GM18505 (cell line): ENCODE data around the gene NLGN2.
A peak's percentile ranks its signal among the peaks of the same experiment; 100 is the strongest.

ENCODE experiments used
- ATAC-seq: cut with Tn5 transposase; IDR thresholded peaks from one replicate; pipeline ENCODE4 v1.9.1; 2021; ENCODE audit not compliant: unreplicated experiment
- POLR2A ChIP-seq: IDR thresholded peaks from 4 replicates; pipeline ENCODE4 v1.6.1; 2011; ENCODE audit warnings: borderline replicate concordance; ENCODE audit not compliant: insufficient read depth, insufficient read length; ENCODE audit errors: extremely low read depth

Gene NLGN2

DNA sequence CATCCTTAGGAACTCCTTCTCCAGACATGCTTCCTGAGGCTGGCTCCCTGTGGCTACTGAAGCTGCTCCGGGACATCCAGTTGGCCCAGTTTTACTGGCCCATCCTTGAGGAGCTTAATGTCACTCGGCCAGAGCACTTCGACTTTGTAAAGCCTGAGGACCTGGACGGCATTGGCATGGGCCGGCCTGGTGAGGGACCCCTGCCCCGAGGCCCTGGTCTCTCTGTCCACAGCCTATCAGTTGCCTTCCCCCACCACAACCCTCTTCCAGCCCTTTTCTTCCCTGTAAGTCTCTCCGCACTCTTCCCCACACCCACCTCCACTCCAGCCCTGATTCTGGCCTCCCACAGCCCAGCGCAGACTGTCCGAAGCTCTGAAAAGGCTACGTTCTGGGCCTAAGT, 24.7 kb upstream of the NLGN2 start:
- TF ChIP-seq POLR2A = no peak
- ATAC-seq = no peak

DNA sequence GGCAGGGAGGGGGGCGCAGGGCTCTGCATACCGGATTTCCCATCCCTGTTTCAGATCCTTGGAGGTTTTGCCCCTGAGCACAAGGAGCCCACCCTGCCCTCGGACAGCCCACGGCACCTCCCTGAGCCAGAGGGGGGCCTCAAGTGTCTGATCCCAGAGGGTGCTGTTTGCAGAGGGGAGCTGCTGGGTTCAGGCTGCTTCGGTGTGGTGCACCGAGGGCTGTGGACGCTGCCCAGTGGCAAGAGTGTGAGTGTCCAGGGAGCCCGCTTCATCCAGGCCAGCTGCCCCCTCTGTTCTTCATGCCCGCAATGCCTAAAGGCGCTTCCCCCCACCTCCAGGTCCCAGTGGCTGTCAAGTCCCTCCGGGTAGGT, 24.3 kb upstream of the NLGN2 start:
- ATAC-seq = no peak
- TF ChIP-seq POLR2A = no peak

DNA sequence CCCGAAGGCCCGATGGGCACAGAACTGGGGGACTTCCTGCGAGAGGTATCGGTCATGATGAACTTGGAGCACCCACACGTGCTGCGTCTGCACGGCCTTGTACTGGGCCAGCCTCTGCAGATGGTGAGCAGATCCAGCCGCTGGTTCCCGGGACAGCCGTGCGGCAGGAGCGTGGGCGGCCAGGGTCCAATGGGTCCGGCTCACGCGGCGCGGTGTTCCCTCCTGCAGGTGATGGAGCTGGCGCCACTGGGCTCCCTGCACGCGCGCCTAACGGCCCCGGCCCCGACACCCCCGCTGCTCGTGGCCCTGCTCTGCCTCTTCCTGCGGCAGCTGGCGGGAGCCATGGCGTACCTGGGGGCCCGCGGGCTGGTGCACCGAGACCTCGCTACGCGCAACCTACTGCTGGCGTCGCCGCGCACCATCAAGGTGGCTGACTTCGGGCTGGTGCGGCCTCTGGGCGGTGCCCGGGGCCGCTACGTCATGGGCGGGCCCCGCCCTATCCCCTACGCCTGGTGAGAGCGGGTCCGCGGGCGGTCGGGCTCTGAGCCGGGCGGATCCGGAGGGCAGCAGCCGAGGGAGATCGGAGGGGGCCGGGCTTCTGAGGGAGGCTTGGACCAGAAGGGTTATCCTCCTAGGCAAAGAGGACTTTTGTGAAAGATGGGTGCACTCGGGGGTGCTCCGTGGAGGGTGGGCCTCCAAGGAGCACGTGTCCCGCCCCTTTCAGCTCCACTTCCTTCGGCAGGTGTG, 23.7 kb upstream of the NLGN2 start:
- ATAC-seq = no peak
- TF ChIP-seq POLR2A = no peak

DNA sequence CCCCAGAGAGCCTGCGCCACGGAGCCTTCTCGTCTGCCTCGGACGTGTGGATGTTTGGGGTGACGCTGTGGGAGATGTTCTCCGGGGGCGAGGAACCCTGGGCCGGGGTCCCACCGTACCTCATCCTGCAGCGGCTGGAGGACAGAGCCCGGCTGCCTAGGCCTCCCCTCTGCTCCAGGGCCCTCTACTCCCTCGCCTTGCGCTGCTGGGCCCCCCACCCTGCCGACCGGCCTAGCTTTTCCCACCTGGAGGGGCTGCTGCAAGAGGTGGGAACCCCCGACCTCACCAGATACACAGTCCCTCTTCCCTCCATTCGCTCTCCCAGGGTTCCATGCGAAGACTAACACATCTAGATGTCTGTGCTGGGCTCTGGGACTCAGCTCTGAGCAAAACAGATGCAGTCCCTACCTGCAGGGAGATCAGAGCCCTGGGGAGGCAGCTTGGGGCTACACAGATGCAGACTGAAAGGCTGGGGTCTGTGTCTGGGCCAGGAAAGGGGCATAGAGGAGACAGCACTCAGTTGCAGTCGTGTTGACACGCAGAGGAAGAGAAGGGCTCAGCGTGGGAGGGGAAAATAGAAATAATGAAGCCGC, 23.1 kb upstream of the NLGN2 start:
- no peak for ATAC-seq
- no peak for TF ChIP-seq POLR2A

DNA sequence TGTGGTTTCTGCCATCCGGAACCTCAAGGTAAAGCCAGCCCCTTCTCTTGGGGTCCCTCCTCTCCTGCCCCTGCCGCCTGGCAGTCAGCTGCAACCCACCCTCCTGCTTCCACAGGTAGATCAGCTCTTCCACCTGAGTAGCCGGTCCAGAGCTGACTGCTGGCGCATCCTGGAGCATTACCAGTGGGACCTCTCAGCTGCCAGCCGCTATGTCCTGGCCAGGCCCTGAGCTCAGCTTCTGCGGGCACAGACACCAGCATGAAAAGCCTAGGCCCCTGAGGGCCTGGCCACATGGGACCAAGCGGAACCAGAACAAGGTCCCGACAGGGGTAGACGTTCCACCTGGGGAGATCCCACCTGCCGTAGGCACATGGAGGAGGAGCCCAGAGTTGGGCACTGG, 18.8 kb upstream of the NLGN2 start:
- no peak for TF ChIP-seq POLR2A
- ATAC-seq = no peak

DNA sequence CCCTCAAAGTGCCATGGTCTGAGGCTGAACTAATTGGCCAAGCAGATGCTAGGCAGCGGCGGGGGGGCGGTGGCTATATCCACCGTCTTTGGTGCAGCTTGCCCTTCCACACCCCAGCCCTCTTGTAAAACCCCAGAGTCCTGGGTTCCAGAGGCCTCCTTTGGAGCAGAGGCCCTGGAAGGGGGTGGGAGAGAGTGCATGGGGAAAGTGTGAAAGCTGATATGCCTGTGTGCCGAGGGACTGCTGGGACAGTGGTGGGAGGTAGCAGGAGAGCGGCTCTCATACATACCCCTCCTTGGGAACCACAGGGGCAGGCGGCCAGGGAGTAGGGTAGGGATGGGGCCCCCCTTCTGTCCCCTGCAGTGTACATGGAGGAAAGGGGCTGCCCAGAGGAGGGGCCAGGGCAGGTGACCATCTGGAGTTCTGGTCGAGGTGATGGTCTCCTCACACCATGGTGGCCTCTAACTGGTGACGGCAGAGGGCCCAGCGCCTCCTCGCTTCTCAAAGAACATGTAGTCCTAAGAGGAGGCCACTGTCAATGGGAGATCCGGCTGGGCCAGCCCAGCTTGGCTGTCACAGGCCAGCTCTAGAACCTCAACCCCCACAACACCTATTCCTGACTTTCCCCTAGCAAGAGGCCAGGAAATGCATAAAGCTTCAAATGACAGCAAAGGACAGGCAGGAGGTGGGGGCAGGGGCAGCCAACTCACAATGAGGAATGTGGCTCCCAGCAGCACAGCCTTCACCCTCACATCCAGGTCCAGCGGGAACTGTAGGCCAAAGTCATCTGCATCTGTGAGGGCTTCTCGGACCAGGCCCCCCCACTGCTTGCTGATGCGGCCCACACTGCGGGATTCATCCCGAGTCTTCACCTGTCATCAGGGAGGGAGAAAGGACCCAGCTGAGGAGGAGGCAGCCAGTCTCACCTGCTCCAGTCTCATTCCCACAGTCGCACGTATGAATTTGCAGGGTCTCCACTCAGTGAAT, 17.4 kb upstream of the NLGN2 start:
- TF ChIP-seq POLR2A = no peak
- ATAC-seq = no peak

DNA sequence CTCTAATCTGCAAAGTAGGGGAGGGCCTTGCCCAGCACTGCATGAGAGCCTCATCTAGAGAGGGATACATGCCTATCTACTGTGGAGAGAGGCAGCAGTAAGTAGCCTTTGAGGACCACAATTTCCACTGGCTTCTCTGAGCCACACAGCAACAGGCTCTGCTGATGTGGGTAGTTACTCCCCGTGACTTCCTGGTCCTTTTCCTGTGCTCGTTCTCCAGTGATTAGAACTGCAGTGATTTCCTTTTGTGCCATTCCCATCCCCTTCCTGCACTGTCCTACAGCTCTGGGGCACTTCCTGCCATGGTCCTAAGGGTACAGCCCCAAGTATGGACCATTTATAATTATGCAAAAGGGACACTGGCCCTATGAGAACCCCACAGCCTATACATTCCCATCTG, 16.3 kb upstream of the NLGN2 start:
- no peak for TF ChIP-seq POLR2A
- ATAC-seq = no peak

DNA sequence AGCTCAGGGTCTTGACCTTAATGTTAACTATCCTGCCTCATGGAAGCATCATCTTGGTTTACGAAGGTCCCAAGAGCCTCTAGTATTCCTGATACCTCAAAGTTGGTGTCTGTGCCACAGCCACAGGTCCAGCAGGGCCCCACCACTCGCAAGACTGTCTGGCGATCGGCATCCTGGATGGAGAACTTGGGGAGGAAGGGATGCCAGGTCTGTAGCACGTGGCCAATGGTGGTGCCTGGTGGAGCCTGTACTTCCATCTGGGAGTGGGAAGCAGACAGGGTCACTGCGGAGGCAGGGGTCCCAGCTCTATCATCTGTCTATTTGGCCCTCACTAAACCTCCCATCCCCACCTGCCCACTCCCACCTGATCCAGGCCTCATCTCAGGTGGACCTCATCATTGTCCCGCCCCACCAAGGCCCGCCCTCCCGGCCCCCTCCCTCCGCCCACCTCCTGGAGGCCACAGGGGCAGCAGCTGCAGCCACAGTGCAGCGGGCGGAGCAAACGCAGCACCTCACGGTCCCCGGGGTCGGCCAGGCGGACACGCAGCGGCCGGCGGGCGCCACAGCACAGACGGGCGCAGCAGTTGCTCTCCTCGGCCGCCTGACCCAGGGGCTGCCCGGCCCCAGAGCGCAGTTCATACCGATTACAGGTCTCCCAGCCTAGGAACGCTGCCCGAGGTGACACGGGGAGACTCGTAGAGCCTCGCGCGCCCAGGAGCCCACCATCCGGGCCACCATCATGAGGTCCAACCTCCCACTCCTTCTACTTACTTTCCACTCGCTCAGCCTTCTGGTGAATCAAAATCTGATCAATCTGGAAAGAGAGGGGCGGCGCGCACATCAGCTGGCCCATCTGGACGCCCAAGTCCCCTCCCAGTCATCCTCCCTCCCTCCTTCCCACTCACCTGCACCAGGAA, 14.7 kb upstream of the NLGN2 start:
- TF ChIP-seq POLR2A = no peak
- ATAC-seq = no peak

DNA sequence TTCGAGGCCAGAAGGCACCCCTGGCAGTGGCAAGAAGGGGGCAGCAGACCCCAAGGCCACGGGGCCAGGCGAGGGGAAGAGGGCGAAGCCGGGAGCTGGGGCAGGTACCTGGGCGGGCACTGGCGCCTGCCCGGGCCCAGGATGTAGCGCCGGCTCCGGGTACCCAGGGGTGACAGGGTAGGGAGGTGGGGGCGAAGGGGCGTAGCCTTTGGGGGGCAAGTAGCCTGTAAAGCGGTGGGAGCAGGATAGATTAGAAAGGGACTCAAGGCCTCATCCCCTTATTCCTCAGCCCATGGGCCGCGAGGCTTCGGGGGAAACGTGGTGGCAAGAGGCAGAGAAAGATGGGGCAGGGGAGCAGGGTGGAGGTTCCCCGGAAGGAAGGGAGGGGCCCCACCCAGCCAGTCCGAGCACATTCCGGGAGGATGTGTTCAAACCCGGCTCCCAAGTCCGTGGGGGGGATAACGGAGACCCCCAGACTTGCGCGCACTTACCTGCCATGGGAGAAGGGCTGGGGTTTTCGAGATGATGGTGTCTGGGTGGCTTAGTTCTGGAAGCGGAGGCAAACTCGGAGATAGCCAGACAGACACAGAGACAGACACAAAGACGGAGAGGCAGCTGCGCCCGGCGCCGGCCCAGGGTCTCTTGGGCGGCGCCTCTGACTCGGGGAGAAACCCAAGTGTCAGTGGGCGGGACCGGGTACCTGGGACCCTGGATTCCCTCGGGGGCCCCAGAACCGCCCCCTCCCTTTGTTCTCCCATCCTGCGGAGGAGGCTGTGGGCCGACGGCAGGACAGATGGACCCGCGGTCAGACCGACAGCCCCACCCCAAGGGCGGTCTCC, 13.8 kb upstream of the NLGN2 start:
- TF ChIP-seq POLR2A = no peak
- ATAC-seq = peak; percentile 48

DNA sequence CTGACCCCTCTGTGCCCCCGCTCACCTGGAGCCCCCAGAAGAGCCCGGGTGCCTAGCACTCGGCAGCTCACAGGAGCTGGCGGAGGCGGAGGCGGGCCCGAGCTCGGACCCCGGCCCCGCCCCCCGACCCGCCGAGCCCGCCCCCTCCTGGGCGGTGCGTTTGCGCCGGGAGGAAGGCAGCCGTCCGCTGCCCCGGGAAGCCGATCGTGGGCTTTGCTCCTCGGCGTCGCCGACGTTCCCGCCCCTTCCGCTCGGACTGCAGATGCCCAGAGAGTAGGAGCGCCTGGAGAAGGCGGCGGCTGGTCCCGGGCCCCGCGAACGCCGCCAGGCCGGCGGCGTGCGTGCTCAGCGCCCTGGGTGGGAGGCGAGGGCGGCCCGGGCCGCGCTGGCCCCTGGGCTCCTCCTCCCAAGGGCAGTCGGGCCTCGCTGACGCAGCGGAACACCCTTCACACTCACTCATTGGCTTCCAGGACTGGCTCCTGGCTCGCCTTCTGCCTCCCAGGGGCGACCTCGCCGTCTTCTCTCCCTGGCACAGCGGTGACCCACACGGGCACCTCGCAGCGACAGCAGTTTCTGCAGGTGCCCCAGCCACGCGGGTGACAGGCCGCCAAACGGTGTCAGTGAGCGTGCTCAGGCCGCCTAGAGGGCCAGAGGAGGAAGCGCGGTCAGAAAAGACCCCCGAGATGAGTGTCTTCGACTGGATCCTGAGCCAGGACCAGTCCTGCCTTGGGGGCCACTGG, 13.0 kb upstream of the NLGN2 start, which contains the start of gene PLSCR3:
Gene PLSCR3, minus strand, starts transcription at position 74 of the 740 bp plus-strand sequence. CDS start 415 bp downstream, outside the sequence.
- ATAC-seq = peak; percentile 70
- TF ChIP-seq POLR2A = peak; percentile 76

DNA sequence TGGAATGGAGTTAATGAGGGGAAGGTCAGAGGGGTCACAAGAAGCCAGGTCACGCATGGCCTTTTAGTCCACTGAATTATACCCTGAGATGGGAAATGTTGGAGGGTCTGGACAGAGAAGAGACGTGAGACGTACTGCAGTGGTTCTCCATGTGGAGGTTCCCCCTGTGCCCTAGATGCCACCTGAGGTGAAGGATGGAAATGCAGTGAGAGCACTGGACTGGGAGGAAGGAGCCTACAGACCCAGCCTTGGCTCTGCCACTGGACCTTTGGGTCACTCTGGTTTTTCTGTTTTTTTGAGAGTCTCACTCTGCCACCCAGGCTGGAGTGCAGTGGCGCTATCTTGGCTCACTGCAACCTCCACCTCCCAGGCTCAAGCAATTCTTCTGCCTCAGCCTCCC, 11.5 kb upstream of the NLGN2 start:
- TF ChIP-seq POLR2A = no peak
- no peak for ATAC-seq

DNA sequence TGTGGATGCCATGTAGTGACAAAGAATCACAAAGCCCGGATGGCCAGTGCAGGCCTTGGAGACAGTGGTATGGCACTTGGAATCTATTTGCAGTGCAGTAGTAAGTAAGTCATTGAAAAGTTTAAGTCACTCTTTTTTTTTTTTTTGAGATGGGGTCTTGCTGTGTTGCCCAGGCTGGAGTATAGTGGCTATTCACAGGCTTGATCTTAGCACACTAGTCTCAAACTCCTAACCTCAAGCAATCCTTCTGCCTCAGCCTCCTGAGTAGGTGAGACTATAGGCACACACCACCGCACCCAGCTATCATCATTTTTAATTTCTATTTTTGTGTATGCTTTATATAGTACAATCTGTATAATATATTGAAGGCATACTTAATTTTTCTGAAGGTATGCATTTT, 9.0 kb upstream of the NLGN2 start:
- TF ChIP-seq POLR2A = no peak
- ATAC-seq = no peak
